Effector memory CD4-positive, alpha-beta T cell (primary cell): Measurements from ENCODE around the gene MAP2K6.
"Not testable (repeated sequence)": the region's sequence is repeated elsewhere in the genome, so short reads cannot be mapped to it uniquely, and the experiment has no call there.

Experiments used
- DNase-seq, 3 donors: peaks; one replicate each; pipeline ENCODE4 v3.0.0-alpha.2; 2020
- H3K27ac ChIP-seq: 2 replicates; pipeline ENCODE4 v1.7.0; 2013; ENCODE audit warnings: mild to moderate bottlenecking, low read length, moderate library complexity; ENCODE audit not compliant: insufficient read depth, poor library complexity, severe bottlenecking
- H3K27me3 ChIP-seq: replicated peaks from 2 replicates; pipeline ENCODE4 v1.7.0; 2013; ENCODE audit warnings: mild to moderate bottlenecking, low read length; ENCODE audit not compliant: insufficient read depth, control insufficient read depth, poor library complexity, severe bottlenecking
- H3K36me3 ChIP-seq: 2 replicates; pipeline ENCODE4 v1.7.0; 2013; ENCODE audit warnings: mild to moderate bottlenecking, low read length, moderate library complexity; ENCODE audit not compliant: control insufficient read depth, insufficient read depth
- H3K4me1 ChIP-seq: 2 replicates; pipeline ENCODE4 v1.7.0; 2013; ENCODE audit warnings: low read length, mild to moderate bottlenecking; ENCODE audit not compliant: control insufficient read depth, insufficient read depth, poor library complexity, severe bottlenecking
- H3K4me3 ChIP-seq: 2 replicates; pipeline ENCODE4 v1.7.0; 2013; ENCODE audit warnings: low read length, low read depth, mild to moderate bottlenecking; ENCODE audit not compliant: insufficient read depth, poor library complexity, severe bottlenecking
- H3K9me3 ChIP-seq: 2 replicates; pipeline ENCODE4 v1.7.0; 2013; ENCODE audit warnings: mild to moderate bottlenecking, low read length, moderate library complexity; ENCODE audit not compliant: control insufficient read depth

The MAP2K6 gene

GRCh38 chr17:69471406-69471805 lies 56.9 kb downstream of the MAP2K6 start:
- no peaks in the 10 kb centered on the region for H3K27me3 ChIP-seq
- H3K36me3 ChIP-seq, result no peaks in the 10 kb centered on the region
- H3K4me1 ChIP-seq, result no peaks in the 10 kb centered on the region
- no peak for DNase-seq
- no peaks in the 10 kb centered on the region for H3K9me3 ChIP-seq
- H3K27ac ChIP-seq, result no peak overlapping the region
- H3K4me3 ChIP-seq, result no peak overlapping the region

DNA sequence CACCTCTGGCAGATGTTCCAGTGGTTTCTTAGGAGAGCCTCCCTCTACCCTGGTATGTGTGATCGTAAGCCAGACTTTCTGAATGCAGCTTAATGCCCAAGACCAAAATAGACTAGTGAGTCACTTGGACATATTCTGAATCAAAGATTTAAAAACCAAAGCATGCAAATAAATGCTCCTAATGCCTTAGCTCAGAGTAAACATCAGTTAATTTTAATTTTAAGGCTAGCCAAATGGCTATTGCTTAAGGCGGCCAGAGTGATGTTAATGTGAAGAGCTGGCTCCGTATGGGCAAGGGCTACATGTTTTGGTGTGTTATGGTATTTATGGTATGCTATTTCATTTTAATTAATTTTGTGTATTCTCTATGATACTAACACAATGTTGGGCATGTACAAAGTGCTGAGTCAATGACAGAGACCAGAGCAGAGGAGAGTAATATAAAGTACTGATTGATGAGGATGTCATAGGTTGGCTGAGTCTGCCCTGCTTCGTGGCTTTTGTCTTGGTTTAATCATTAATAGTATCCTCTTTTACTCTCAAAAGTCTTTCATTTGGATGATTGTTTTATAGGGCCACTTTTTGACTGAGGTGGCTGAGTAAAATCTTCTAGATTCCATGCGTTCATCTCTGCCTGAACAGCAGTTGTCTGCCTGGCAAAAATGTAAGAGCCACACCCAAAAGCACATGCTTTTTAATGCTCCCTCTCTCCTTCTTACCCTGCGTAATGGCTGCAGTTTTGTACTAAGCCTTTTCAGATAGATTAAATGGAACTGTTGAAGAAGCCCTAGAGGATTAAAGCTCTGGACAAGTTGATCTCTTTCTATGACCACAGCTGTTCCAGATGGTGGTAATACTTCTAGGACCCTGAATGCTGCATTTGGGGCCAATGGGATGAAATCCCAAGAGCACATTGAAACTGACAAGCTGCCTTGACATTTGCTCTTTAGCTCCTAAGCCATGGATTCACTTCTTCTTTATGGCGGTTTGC lies 59.6 kb downstream of the MAP2K6 start:
- H3K9me3 ChIP-seq, result no peaks in the 10 kb centered on the region
- no peaks in the 10 kb centered on the region for H3K36me3 ChIP-seq
- H3K27me3 ChIP-seq, result no peaks in the 10 kb centered on the region
- no peak for DNase-seq
- no peak overlapping the region for H3K27ac ChIP-seq
- H3K4me3 ChIP-seq, result no peak overlapping the region
- no peaks in the 10 kb centered on the region for H3K4me1 ChIP-seq

- Histone ChIP-seq H3K4me1 (no peaks in the 10 kb centered on the region), H3K9me3 (no peaks in the 10 kb centered on the region), H3K36me3 (no peaks in the 10 kb centered on the region), H3K27ac (no peak overlapping the region), H3K4me3 (no peak overlapping the region), H3K27me3 (no peaks in the 10 kb centered on the region)
- no peak for DNase-seq
These were observed 62.9 kb downstream of the MAP2K6 start for GRCh38 chr17:69477204-69477902.

DNA sequence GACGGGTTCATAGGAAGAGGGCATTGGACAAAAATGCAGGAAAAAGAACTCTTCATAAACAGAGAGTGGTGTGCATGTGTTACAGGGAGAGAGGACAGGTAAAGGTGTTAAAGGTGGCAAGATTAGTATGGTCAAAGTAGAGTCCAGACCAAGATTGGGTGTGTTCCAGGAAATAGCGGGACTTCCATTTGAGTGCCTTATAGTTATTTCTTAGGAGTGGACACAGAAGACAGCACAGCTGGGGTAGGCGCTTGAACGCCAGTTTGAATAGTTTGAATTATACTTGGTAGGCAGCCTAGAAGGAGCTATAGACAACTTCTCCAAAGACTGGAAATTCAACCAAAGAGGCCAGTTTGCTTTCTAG lies 63.4 kb downstream of the MAP2K6 start:
- H3K36me3 ChIP-seq, result no peaks in the 10 kb centered on the region
- no peak overlapping the region for H3K4me3 ChIP-seq
- H3K27ac ChIP-seq, result no peak overlapping the region
- H3K27me3 ChIP-seq, result no peaks in the 10 kb centered on the region
- no peaks in the 10 kb centered on the region for H3K9me3 ChIP-seq
- no peak for DNase-seq
- no peaks in the 10 kb centered on the region for H3K4me1 ChIP-seq

GRCh38 chr17:69478916-69479315 lies 64.4 kb downstream of the MAP2K6 start:
- H3K27me3 ChIP-seq, result no peaks in the 10 kb centered on the region
- no peaks in the 10 kb centered on the region for H3K36me3 ChIP-seq
- H3K4me1 ChIP-seq, result no peaks in the 10 kb centered on the region
- no peak overlapping the region for H3K27ac ChIP-seq
- no peak for DNase-seq
- no peak overlapping the region for H3K4me3 ChIP-seq
- no peaks in the 10 kb centered on the region for H3K9me3 ChIP-seq

DNA sequence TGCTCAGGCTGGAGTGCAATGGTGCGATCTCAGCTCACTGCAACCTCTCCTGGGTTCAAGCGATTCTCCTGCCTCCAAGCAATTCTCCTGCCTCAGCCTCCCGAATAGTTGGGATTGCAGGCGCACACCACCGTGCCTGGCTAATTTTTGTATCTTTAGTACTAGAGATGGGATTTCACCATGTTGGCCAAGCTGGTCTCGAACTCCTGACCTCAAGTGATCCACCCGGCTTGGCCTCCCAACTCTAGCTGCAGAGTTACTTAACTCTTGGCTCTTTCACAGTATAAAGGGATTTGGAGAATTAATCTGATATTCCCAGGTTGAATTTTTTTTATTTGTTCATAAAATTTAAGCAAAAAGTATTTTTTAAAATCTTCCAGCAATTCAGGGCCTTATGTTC lies 65.3 kb downstream of the MAP2K6 start:
- not testable (repeated sequence) for H3K9me3 ChIP-seq, H3K4me1 ChIP-seq, H3K36me3 ChIP-seq, DNase-seq, H3K27ac ChIP-seq, H3K27me3 ChIP-seq, H3K4me3 ChIP-seq

DNA sequence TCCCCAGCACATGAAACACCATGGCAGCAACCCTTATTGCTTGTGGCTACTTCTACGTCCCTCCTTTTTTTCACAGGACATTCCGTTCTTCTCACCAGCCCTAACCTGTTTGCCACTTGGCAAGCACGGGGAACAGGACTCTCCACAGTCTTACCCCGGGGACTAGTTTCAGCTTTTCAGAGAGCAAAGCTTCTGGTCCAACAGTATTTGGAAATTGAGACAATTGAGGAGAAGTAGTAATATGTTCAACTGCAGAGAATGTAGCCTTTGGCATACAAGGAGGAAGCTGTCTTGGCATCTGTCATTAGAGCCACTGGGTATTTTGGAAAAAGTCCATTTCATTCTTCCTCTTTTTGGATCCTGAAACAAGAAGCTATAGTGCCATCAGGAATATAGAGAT lies 65.7 kb downstream of the MAP2K6 start:
- no peak for DNase-seq

GRCh38 chr17:69485251-69485661 lies 70.8 kb downstream of the MAP2K6 start:
- H3K27ac ChIP-seq, result no peak overlapping the region
- H3K9me3 ChIP-seq, result no peaks in the 10 kb centered on the region
- no peak overlapping the region for H3K4me3 ChIP-seq
- no peaks in the 10 kb centered on the region for H3K36me3 ChIP-seq
- no peak for DNase-seq
- no peaks in the 10 kb centered on the region for H3K27me3 ChIP-seq
- H3K4me1 ChIP-seq, result no peaks in the 10 kb centered on the region

More for the DNA sequence above, 65.7 kb downstream of the MAP2K6 start:
- no peaks in the 10 kb centered on the region for H3K9me3 ChIP-seq
- H3K27me3 ChIP-seq, result no peaks in the 10 kb centered on the region
- no peak overlapping the region for H3K4me3 ChIP-seq
- no peaks in the 10 kb centered on the region for H3K36me3 ChIP-seq
- no peak overlapping the region for H3K27ac ChIP-seq
- H3K4me1 ChIP-seq, result no peaks in the 10 kb centered on the region

DNA sequence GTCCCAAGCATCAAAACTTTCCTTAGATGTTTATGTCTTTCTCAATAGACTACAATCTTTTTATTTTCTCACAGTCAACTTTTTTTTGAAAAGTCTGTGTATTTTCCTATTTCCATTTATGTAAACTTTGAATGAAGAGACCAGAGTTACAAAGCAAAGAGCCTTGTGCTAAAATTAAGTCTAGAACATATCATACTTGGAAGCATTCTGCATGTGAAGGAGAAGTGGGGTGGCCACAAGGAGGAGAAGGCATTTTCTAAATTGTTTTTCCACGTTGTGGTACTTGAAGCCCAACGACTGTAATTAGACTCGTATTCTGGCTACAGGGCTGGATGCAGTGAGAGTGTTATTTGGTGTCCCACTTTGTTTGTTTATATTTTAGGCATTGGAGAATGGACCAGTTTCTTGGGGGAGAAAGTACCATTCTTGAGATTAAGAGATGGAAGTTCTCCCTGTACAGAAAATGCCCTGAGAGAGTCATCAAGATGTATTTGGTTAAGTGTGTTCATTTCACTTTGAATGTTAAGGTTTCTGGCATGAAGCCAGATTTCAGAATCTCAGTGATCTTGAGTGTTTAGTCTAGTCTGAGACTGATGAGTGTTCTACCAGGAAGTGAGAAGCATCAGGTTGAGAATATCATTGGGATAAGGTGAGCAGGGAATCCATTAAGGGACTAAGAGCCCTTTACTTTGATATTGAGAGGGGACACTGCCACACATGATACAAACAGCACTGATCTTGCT lies 71.6 kb downstream of the MAP2K6 start:
- no peak overlapping the region for H3K4me3 ChIP-seq
- H3K27ac ChIP-seq, result no peak overlapping the region
- H3K36me3 ChIP-seq, result no peaks in the 10 kb centered on the region
- no peaks in the 10 kb centered on the region for H3K9me3 ChIP-seq
- no peaks in the 10 kb centered on the region for H3K27me3 ChIP-seq
- no peak for DNase-seq
- H3K4me1 ChIP-seq, result no peaks in the 10 kb centered on the region
